ENCODE results near the gene ADGRL1. TPM values are rescaled to one million over a fixed set of nuclear protein-coding genes. Genes with fewer than 3 reads are reported as not detected.

Gene ADGRL1
- total RNA-seq, 2 experiments from 2014 or later: 22.2 to 23.9 TPM

- Histone ChIP-seq H3K27ac (ENCODE audit: low read depth in 1 of 2, low read length in 2 of 2) (no peak overlapping the region), H3K36me3 (ENCODE audit: insufficient read depth, low read length) (peaks cover 29% of the 10 kb centered on the region), H3K9me3 (ENCODE audit: control insufficient read depth in 1 of 2, insufficient read depth in 1 of 2, low read length in 2 of 2) (peaks cover 0 to 3% of the 10 kb centered on the region in 2 experiments), H3K4me3 (ENCODE audit: low read length) (no peak overlapping the region), H3K4me1 (ENCODE audit: insufficient read depth, low read length) (peaks cover 5% of the 10 kb centered on the region), H3K27me3 (ENCODE audit: control insufficient read depth in 1 of 2, insufficient read depth in 2 of 2, low read length in 2 of 2) (no peaks in the 10 kb centered on the region)
- ChIA-PET CTCF (no interaction called here), POLR2A (no interaction called here)
- intact Hi-C loops (cut with DNase I, micrococcal nuclease): no loop called here
- DNase-seq: no peak
- Mint-ChIP-seq H3K27me3 (no peaks in the 10 kb centered on the region), H3K4me1 (ENCODE audit: low read depth) (no peaks in the 10 kb centered on the region), H3K9me3 (no peaks in the 10 kb centered on the region), H3K27ac (no peak overlapping the region), H3K36me3 (ENCODE audit: low read depth) (peaks cover 24% of the 10 kb centered on the region), H3K4me3 (no peak overlapping the region)
- TF ChIP-seq CTCF (IDR thresholded peaks at IDR 0.05): no peak
- ATAC-seq (ENCODE audit: poor library complexity): no peak
Measured at GRCh38 chr19:14160017-14160703, 45.8 kb downstream of the ADGRL1 start.

GRCh38 chr19:14159059-14159458 lies 46.9 kb downstream of the ADGRL1 start:
- Histone ChIP-seq H3K27ac (ENCODE audit: low read depth in 1 of 2, low read length in 2 of 2) (no peak overlapping the region), H3K4me3 (ENCODE audit: low read length) (no peak overlapping the region), H3K36me3 (ENCODE audit: insufficient read depth, low read length) (peaks cover 31% of the 10 kb centered on the region), H3K27me3 (ENCODE audit: control insufficient read depth in 1 of 2, insufficient read depth in 2 of 2, low read length in 2 of 2) (no peaks in the 10 kb centered on the region), H3K4me1 (ENCODE audit: insufficient read depth, low read length) (no peaks in the 10 kb centered on the region), H3K9me3 (ENCODE audit: control insufficient read depth in 1 of 2, insufficient read depth in 1 of 2, low read length in 2 of 2) (peaks cover 0 to 3% of the 10 kb centered on the region in 2 experiments)
- no peaks in the 10 kb centered on the region for H3K27me3 Mint-ChIP-seq
- POLR2A ChIA-PET: interaction anchor here (1.4 kb wide), 1 partner anchor 22 kb away, joined by 6 read pairs; the partner anchor contains the start of gene ASF1B
- intact Hi-C loops (cut with DNase I, micrococcal nuclease): no loop called here
- DNase-seq (no peak), ATAC-seq (ENCODE audit: poor library complexity) (no peak)
- CTCF ChIA-PET: interaction anchor here (0.9 kb wide), 1 partner anchor 22 kb away, joined by 3 read pairs; the partner anchor contains the start of gene ASF1B
- no peak overlapping the region for H3K4me3 Mint-ChIP-seq
- H3K4me1 Mint-ChIP-seq (ENCODE audit: low read depth): no peaks in the 10 kb centered on the region
- TF ChIP-seq CTCF (IDR thresholded peaks at IDR 0.05): no peak
- H3K36me3 Mint-ChIP-seq (ENCODE audit: low read depth): peaks cover 31% of the 10 kb centered on the region
- H3K9me3 Mint-ChIP-seq: no peaks in the 10 kb centered on the region
- H3K27ac Mint-ChIP-seq: no peak overlapping the region

GRCh38 chr19:14158276-14159023 lies 47.5 kb downstream of the ADGRL1 start:
- peaks cover 32% of the 10 kb centered on the region for H3K36me3 Mint-ChIP-seq (ENCODE audit: low read depth)
- H3K4me3 Mint-ChIP-seq: no peak overlapping the region
- POLR2A ChIA-PET: interaction anchor here (1.4 kb wide), 1 partner anchor 22 kb away, joined by 6 read pairs; the partner anchor contains the start of gene ASF1B
- Histone ChIP-seq H3K4me1 (ENCODE audit: insufficient read depth, low read length) (no peaks in the 10 kb centered on the region), H3K4me3 (ENCODE audit: low read length) (no peak overlapping the region), H3K9me3 (ENCODE audit: control insufficient read depth in 1 of 2, insufficient read depth in 1 of 2, low read length in 2 of 2) (peaks cover 0 to 3% of the 10 kb centered on the region in 2 experiments), H3K36me3 (ENCODE audit: insufficient read depth, low read length) (peaks cover 32% of the 10 kb centered on the region), H3K27me3 (ENCODE audit: control insufficient read depth in 1 of 2, insufficient read depth in 2 of 2, low read length in 2 of 2) (no peaks in the 10 kb centered on the region), H3K27ac (ENCODE audit: low read depth in 1 of 2, low read length in 2 of 2) (no peak overlapping the region)
- CTCF ChIA-PET: interaction anchor here (0.9 kb wide), 1 partner anchor 22 kb away, joined by 3 read pairs; the partner anchor contains the start of gene ASF1B
- no peak for TF ChIP-seq CTCF (IDR thresholded peaks at IDR 0.05)
- no peaks in the 10 kb centered on the region for H3K27me3 Mint-ChIP-seq
- no peak for ATAC-seq (ENCODE audit: poor library complexity)
- H3K27ac Mint-ChIP-seq: no peak overlapping the region
- no peaks in the 10 kb centered on the region for H3K4me1 Mint-ChIP-seq (ENCODE audit: low read depth)
- DNase-seq: no peak
- intact Hi-C loops (cut with DNase I, micrococcal nuclease): no loop called here
- no peaks in the 10 kb centered on the region for H3K9me3 Mint-ChIP-seq

Measured in CD4-positive, alpha-beta T cell (primary cell).